ENCODE results near the gene AQP9. TPM values are rescaled to one million over a fixed set of nuclear protein-coding genes. Genes with fewer than 3 reads are reported as not detected.

Gene AQP9
- total RNA-seq, 1 donor from 2014 or later: 1.5 TPM

DNA sequence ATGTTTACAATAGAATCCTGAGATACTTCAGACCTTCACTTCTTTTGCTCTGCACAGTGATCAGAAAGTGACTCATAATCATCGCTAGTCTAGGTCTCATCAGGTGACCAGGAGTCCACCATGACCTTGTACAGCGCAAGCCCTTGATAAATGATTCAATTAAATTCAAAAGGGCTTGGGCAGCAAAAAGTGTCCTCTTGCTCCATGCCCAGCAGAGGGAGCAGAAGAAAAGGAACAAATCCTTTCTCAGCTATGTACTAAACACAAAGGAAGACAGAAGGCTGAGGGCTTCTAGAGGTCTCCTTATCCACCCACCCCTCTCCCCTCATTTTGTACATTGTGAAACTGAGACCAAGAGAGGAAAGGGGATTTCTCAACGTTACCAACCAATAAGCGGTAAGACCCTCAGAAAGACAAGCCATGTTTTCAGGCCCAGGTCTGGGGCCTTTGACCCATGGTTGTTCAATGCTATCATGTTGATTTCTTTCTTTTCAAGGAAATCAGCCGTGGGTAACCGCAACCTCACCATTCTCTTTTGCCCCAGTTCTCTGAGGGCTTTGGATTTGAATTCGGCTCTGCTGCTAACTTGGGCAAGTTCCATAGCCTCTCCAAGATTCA lies 74.8 kb downstream of the AQP9 start:
- DNase-seq (ENCODE audit: missing footprints) (no peak), ATAC-seq (peak; percentile 65)
- intact Hi-C loops (cut with DNase I): no loop called here

- intact Hi-C loops (cut with DNase I): no loop called here
- DNase-seq (ENCODE audit: missing footprints): no peak
- ATAC-seq: peak; percentile 51
Measured at GRCh38 chr15:58213587-58214338, 75.6 kb downstream of the AQP9 start.

GRCh38 chr15:58214591-58215340 lies 76.6 kb downstream of the AQP9 start:
- DNase-seq (ENCODE audit: missing footprints): no peak
- ATAC-seq: no peak
- intact Hi-C loops (cut with DNase I): no loop called here

- DNase-seq (ENCODE audit: missing footprints): no peak
- ATAC-seq: no peak
- intact Hi-C loops (cut with DNase I): no loop called here
Measured at GRCh38 chr15:58217460-58217859, 79.3 kb downstream of the AQP9 start.

GRCh38 chr15:58221591-58222241 lies 83.5 kb downstream of the AQP9 start:
- no peak for ATAC-seq
- intact Hi-C loops (cut with DNase I): no loop called here
- no peak for DNase-seq (ENCODE audit: missing footprints)

- intact Hi-C loops (cut with DNase I): no loop called here
- DNase-seq (ENCODE audit: missing footprints) (no peak), ATAC-seq (no peak)
Measured at GRCh38 chr15:58222679-58223078, 84.5 kb downstream of the AQP9 start.

DNA sequence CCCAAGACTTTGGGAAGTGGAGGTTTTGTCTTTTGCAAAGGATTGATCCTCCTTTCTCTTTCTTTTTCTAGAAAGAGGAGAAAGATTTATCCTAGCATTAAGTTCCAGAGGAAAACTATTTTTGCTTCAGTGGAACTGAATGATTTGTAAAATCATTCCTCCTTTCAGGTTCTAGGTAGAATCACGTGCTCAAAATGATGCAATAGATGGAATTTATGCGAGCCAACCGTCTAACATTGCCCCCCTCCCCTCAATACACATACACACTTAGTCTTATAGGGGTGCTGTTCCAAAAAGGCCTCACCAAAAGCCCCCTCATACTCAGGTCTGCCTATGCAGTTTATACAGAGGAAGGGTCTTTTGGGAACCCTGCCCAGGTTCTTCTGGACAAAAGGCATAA lies 85.3 kb downstream of the AQP9 start:
- DNase-seq (ENCODE audit: missing footprints) (no peak), ATAC-seq (no peak)
- intact Hi-C loops (cut with DNase I): no loop called here

DNA sequence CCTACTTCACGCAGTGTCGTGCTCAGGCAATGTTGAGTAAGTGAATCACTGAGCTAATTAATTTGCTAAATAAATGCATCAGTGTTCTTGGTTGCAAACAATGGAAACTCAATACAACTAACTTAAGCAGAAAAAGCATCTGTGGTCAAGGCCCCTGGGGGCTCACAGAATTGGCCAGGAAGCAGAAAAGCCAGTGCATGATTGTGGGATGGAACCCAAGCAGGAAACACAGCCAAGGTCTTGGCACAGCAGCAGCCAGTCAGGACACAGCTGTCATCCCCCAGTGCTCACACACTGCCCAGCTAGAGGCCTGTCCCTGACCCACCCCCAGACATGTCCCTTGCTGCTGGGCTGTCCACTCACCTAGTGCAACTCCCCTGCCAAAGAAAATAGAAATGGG lies 85.9 kb downstream of the AQP9 start:
- no peak for DNase-seq (ENCODE audit: missing footprints)
- intact Hi-C loops (cut with DNase I): no loop called here
- peak; percentile 78 for ATAC-seq

DNA sequence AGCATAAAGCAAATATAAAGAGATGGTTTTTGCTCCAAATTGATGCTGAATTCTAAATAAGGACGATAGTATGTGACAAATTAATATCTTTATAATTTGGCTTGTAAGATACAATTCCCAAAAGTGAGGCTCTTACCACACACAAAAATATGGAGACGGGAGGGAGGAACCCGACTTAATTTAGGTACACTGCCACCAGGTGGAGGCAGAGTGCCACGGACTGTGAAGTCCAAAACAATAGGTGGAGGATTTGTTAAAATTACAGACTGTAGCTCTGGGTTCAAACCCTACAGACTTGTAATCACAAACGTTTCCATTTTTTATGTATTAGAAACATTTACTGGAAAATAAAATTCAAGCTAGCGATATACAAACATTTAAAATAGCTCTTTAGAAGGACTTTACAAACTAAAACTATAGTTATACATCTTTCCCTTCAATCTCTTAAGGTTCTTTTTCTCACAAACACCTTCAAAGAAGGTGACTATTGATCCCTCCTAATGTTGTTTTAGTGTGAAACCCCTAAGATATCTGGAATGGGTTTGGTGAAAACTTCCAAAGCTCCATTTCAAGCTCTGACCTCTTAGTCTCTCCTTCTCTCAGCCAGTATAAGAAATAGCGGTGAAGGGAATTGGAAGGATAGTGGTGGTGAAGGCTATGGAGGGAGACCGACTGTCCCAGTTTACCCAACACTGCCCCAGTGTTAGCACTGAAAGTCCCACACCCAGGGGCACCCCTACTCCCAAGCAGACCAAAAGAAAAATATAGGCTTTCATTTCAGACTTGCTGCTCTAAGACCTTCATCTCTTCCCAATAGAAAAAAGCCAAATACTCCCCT lies 89.7 kb downstream of the AQP9 start:
- DNase-seq (ENCODE audit: missing footprints) (peak; percentile 83), ATAC-seq (peak; percentile 67)
- intact Hi-C loops (cut with DNase I): loop anchor here (2.0 to 5.0 kb wide), 4 partner anchors 34 to 704 kb away; partner anchors contain the start of gene SLTM

DNA sequence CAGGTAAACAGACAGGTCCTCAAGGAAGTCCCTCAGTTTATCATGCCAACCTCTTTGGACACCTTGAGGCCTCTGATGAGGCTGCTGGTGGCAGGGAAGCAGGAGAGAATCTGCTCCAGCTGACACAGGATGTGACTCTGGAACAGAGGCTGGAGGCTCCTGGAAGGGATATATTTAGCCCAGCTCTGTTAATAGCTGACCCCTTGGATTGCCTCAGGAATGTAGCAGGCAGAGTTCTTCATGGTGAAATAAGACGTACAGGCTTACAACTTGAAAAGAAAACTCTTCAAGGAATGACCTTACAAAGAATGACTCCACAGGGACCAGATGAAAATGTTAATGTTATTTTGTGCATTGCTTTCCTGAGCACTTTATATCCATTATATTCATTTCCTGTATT lies 90.5 kb downstream of the AQP9 start:
- DNase-seq (ENCODE audit: missing footprints): no peak
- intact Hi-C loops (cut with DNase I): loop anchor here (2.0 to 5.0 kb wide), 4 partner anchors 34 to 704 kb away; partner anchors contain the start of gene SLTM

GRCh38 chr15:58229297-58229768 lies 91.2 kb downstream of the AQP9 start:
- ATAC-seq (peak; percentile 20), DNase-seq (ENCODE audit: missing footprints) (no peak)
- intact Hi-C loops (cut with DNase I): loop anchor here (2.0 to 5.0 kb wide), 4 partner anchors 33 to 703 kb away; partner anchors contain the start of gene SLTM

More for the DNA sequence above, 90.5 kb downstream of the AQP9 start:
- ATAC-seq: peak; percentile 76

DNA sequence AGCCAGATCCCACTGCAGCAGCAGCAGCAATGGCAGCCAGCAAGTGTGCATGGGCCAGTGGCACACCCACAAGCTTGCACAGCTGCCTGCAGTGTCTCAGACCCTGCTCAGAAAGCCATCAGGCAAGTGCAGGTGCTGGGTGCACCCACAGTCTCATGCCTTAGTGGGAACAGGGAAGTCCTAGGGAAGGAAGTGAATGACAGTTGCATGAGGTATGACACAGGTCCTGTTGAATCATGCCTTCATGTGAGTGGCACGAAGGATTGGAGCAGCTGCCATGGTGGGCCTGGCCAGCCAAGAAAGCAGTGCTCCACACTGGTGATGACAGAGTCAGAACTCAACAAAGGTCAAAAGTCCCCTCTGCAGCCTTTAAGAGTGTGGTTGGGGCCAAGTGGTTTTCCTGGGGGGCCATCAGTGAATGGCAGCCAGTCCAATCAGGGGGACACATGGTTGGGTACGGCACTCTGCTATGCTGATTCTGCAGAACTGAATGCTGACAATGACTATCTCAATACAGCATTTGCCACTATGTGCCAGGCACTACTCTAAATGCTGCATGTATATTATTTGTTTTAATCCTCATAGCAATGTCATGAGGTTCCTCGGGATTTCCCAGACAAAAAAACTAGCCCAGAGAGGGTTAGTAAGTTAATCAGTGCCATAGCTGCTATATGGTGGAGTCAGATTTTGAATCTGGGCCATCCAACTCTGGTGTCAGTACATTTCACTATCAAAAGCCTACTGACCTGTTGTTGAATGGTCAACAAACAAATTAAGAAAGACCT lies 94.3 kb downstream of the AQP9 start:
- intact Hi-C loops (cut with DNase I): no loop called here
- ATAC-seq (no peak), DNase-seq (ENCODE audit: missing footprints) (no peak)

- ATAC-seq (no peak), DNase-seq (ENCODE audit: missing footprints) (no peak)
- intact Hi-C loops (cut with DNase I): no loop called here
Measured at GRCh38 chr15:58233341-58233740, 95.2 kb downstream of the AQP9 start.

Other genes with a start within 250 kb of the AQP9 start
- gene ALDH1A2, start 72.7 kb upstream of the AQP9 start, total RNA-seq: 14.2 TPM